HG03520 (cell line): ENCODE measurements around the gene KRT33A.
"Not testable (repeated sequence)": the region's sequence is repeated elsewhere in the genome, so short reads cannot be mapped to it uniquely, and the experiment has no call there.

Source experiments
- ATAC-seq: cut with Tn5 transposase; IDR thresholded peaks from one replicate; pipeline ENCODE4 v1.9.1; 2021; ENCODE audit warnings: mild to moderate bottlenecking, moderate library complexity; ENCODE audit not compliant: unreplicated experiment

Gene KRT33A

DNA sequence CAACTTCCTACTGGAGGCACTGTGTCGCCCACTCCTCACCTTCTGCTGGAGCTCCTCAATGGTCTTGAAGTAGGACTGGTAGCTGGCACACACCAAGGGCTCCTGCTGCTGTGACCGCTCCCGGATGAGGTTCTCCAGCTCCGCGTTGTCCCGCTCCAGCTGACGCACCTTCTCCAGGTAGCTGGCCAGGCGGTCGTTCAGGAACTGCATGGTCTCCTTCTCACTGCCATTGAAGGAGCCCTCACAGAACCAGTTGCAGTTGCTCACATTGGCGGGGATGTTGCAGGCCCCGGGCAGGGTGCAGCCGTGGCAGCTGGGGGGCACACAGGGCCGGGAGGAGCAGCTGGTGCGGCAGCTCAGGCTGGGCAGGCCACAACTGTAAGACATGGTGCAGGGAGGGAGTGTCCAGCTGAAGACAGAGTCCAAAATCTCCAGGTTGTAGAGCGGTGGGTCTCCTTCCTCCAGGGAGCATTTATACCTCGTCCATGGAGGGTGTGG is at the start of gene KRT33A:
Gene KRT33A, minus strand, starts transcription at position 448 of the 498 bp plus-strand sequence. Its CDS starts 61 bp downstream, at position 387.
- ATAC-seq: not testable (repeated sequence)

DNA sequence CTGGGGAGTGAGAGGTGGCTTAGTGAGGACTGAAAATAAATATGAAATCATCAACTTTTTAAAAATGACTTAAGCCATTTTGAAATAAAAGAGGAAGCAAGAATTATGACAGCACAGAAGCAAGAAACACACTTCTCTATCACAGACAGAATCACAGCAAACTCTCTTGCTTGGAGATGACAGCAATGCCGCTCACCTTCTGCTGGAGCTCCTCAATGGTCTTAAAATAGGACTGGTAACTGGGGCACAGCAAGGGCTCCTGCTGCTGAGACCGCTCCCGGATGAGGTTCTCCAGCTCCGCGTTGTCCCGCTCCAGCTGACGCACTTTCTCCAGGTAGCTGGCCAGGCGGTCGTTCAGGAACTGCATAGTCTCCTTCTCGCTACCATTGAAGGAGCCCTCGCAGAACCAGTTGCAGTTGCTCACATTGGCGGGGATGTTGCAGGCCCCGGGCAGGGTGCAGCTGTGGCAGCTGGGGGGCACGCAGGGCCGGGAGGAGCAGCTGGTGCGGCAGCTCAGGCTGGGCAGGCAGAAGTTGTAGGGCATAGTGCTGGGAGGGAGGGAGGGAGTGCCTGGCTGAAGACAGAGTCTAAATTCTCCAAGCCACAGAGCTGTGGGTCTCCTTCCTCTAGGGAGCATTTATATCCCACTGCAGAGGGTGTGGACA is 46.5 kb upstream of the KRT33A start, which contains the start of gene KRT31:
Gene KRT31, minus strand, starts transcription at position 613 of the 665 bp plus-strand sequence. Its CDS starts 69 bp downstream, at position 544.
- no peak for ATAC-seq

DNA sequence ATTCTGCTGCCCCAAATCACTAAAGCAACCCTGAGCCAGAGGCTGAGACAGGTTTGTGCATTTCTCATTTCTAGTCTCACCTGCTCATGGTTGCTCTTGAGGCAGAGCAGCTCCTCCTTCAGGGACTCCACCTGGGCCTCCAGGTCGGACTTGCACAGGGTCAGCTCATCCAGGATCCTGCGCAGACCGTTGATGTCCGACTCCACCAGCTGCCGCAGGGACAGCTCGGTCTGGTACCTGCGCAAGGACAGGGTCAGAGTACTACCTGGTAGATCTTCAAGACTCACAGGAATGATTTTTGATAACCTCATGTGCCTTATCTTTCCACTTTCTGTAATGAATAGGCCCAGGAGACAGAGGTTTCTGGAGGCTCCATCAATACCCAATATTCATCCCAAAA is 45.7 kb upstream of the KRT33A start:
- no peak for ATAC-seq

DNA sequence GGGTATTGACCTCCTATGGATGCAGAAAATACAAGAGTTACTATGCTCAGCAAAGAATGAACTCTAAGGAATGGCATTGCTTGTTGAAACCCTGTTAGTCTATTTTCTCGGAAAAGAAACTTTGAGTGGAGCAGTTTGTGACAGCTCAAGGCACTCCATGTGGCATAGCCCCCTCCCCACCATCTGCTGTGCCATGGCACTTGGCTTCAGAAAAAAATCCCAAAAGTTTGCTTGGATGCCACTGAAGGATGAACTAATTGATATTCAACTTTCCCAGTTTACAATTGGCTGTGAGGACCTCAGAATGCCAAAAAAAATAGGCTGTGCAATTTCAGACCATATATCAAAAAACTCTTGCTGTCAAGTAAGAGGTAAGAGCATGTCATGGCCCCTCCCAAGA is 45.0 kb upstream of the KRT33A start:
- ATAC-seq: no peak

DNA sequence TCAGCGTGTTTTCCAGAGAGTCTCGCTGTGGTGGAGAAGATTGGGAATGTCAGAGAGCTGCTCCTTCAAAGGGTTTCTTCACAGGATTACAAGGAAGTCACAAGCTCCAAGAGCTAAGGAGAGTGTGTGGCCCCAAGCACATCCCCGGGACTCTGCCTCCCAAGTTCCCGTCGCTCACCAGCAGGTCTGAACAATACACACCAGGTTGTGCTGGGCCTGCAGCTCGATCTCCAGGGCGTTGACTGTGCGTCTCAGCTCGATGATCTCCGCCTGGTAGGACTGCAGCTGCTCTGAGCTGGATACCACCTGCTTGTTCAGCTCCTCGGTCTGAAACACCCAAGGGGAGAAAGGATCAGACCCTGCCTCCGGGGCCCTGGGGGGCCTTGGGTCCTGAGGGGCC is 44.4 kb upstream of the KRT33A start:
- not testable (repeated sequence) for ATAC-seq

DNA sequence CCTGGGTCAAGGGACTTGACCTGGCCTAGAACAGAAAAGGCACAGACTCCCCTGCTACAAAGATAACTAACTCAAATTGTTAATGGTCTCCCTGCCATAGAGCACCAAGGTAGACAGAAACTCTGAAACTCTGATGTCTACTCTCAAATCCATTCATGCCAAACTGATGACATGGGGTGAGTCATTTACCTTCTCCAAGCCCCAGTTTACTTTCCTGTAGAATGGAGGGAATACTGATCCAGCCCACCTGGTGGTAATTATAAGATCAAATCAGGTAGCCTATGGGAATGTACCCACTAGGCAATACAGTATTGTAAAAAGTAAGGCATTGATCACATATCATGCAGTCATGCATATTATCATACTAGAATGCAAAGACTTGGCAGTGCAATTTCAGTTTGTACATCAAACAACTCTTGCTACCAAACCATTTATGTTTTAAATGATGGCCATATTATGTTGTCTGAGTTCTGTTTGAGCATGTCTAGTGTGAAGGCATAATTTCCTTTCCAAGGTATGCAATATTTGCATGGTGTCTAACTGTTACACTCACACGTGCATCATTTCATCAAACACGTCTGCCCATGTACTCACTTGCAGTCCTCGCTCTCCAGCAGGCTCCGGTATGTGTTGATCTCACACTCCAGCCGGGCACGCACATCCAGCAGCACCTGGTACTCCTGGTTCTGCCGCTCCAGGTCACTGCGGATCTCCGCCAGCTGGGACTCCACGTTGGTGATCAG is 43.8 kb upstream of the KRT33A start:
- no peak for ATAC-seq

DNA sequence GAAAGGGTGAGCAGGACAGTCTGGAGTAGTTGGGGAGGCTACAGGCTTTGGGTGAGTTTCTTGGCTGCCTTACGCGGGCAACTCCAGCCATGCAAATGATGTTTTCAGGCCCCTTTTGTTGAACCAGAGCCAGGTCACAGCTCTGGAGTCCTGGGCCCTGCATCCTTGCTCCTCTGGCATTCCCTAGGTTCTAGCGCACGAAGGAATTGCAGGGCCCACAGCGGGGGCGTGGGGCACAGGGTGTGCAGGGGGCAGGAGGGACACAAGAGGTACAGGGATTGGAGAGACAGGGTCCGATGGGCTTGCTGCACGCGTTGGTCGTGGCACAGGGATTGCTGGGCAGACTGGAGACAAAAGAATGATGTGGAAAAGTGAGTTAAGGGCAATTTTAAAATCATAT is 43.2 kb upstream of the KRT33A start:
- no peak for ATAC-seq

DNA sequence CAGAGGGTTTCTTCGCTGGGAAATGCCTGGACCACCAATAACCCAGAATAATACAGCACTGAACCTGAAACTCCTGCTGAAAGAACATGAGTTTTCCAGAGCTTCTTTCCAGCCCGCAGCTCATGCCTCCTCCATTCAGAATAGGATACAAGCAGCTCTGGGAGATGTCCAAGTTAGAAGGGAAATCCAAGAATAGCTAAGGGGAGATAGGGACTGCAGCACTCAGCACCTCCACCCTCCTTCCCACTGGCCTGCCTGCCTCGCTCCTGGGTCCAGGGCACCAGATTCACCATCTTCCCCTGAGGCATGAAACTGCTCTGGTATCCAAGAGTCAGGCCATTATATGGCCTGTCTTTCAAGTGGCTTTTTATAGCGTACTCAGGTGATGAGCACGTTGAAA is 42.7 kb upstream of the KRT33A start:
- ATAC-seq: no peak

DNA sequence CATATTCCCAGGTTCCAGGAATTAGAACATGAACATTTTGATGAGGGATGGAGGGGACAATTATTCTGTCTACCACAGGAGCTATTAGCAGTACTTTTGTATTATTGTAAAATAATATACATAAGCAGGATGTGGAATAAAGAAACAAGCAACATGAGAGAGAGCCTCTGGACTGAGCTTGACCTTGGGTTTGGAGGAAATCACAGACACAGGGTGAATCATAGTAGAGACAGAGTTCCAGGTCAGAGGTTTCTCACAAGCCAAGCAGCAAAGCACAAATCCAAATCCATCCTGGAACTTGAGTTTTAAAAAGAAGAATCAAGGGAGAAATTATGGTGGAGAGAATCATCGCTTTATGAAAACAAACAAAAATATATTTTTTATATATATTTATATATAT is 41.6 kb upstream of the KRT33A start:
- ATAC-seq: no peak

DNA sequence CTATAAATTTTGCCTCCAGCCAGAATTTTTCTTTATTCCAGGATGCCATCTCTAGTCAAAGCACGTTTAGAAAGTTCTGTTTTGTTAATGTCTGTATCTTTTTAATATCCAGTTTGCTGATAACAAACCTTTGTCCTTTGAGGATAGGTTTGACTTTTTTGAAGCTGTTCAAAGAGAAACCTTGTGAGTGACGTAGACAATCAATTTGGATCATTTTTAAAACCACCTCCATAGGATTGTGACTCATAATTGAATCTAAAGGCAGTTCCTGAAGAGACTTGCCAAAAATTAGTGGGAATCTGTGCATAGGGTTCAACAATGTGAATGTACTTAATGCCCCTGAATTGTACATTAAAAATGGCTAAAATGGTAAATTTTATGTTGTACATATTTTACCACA is 40.9 kb upstream of the KRT33A start:
- no peak for ATAC-seq

DNA sequence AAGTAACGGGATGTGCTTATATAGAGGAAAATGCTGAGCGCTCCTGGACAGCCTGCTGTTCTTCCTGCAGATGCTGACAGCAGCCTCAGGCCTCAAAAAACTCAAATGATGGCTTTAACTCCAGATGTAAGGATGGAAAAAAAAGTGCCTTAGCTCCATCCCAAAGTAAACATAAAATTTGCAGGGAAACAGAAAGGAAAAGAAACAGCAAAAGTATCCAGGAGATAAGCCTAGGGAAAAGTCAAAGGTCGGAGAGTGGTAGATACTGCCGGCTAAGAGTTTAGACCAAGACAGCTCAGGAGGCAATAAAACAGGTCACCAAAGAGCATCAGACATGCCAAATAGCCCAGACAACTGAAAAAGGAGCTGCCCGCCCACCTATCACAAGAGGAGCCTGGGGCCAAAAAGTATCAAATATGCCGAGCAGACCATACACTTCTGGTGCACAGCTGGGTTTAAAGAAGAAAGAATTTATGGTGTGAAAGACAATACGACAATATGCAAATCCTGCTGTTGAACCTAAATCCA is 39.8 kb upstream of the KRT33A start:
- ATAC-seq: no peak

DNA sequence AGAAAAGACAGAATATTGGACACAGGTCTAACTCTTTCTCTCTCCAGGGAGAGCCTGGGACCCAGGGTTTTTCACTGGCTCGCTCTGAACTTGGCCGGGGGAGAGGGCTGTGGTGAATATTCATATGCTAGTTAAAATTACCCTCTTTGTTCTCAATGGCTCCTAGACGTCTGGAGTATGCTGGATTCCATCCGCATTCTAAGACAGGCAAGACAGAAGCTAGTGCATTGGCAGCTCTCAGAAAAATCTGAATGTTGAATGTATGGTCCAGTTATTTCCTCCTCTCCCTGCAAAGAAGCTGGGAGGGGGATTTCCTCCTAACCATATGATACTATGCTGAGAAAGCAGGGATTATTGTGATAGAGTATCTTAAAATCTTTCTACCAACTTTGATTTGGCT is 37.0 kb upstream of the KRT33A start:
- no peak for ATAC-seq

DNA sequence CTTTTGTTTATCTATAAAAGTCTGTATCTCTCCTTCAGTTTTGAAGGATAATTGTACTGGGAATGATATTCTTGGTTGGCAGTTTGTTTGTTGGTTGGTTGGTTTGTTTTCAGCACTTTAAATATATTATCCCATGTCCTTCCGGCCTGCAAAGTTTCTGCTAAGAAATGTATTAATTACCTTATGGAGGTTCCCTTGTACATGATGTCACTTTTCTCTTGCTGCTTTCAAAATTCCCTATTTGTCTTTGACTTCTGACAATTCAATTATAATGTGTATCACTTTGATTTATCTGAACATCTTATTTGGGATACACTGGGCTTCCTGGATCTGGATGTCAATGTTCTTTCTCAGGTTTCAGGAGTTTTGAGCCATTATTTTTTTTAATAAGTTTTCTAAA is 35.6 kb upstream of the KRT33A start:
- no peak for ATAC-seq

DNA sequence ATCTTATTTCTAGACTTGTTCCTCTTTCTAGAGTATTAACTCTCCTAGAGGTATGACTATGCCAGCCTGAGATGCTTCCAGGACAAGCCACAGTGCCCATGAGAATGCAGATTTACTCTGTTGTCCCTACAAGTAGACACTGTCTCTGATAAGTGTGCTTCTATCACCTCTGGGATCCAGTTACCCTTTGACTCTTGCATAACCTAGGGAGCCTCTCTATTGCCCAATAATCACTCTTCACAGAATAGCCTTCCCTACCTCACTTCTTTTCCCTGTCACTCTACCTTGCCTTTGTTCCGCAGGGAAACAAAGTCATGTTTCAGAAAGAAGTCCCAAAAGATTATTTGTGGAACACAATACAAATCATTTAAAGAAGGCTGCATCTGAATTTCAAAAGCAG is 33.1 kb upstream of the KRT33A start:
- ATAC-seq: no peak

DNA sequence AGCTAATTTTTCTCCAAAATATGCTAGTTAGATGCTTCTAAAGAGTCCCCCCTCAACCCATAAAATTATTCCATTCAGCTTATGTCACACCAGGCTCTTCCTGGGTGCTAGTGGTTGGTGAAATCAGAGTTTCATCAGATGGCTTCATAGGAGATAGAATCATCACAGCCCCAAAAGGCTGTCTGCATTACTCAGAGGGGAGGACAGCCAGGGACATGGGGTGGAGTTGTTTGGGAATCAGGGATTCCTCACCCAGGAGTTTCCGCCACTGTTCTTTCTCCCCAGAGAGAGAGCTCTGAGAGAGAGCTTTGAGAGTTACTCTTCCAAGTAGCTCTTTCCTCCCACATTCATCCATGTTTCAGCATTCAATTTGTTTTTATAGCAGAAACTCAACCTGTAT is 31.8 kb upstream of the KRT33A start:
- ATAC-seq: no peak

DNA sequence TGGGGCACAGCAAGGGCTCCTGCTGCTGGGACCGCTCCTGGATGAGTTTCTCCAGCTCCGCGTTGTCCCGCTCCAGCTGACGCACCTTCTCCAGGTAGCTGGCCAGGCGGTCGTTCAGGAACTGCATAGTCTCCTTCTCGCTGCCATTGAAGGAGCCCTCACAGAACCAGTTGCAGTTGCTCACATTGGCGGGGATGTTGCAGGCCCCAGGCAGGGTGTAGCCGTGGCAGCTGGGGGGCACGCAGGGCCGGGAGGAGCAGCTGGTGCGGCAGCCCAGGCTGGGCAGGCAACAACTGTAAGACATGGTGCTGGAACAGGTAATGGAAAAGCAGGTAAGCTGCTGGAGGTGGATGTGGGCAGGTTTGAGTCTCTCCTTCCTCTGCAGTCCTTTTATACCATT is 31.3 kb upstream of the KRT33A start, which contains the start of gene KRT34:
Gene KRT34, minus strand, starts transcription at position 364 of the 400 bp plus-strand sequence. Its CDS starts 60 bp downstream, at position 304.
- not testable (repeated sequence) for ATAC-seq

DNA sequence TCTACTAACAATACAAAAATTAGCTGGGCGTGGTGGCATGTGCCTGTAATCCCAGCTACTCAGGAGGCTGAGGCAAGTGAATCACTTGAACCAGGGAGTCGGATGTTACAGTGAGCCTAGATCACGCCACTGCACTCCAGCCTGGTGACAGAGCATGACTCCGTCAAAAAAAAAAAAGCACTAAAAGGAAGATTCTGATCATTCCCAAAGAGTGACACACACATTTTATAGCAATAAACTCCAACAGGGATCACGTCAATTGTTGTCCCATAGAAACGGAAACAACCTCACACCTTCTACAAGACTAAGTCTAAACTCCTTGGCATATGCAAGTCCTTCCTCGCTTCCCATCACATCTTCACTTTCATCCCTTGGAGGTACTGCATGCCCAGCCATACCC is 29.5 kb upstream of the KRT33A start:
- not testable (repeated sequence) for ATAC-seq

DNA sequence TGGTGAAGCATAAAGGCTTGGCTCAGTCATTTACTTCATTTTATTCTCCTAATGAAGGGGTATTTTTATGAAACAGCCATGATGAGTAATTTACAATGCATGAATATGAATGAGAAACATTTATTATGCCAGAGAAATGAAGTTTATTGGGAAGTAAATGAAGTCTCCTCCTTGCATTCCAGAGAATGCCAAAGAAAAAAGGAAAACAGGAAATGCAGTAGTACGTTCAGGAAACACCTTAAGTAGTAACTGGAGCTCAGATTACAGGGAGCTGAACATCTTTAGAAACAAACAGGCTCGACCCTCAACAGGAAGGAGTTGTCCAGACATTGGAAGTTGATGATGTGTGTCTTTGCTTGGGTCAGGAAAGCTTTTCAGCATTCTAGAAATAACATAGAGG is 26.9 kb upstream of the KRT33A start:
- ATAC-seq: no peak

DNA sequence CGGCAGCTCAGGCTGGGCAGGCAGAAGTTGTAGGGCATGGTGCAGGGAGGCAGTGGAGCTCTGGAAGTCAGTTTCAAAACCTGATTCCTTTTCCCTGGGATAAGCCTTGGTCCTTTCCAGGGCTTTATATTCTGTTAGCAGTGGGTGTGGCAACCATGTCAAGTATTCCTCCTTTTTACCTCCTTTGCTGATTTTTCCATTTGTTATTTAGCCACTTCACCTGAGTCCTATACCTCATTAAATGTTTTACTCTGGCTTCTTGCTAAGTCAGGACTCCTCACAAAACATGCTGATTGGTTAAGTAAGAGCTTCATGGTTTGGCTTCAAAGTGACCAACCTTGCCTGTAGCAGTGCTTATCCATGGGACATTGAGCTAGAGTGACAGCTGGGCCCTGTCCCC is 19.1 kb upstream of the KRT33A start, which contains the start of gene KRT33B:
Gene KRT33B, minus strand, starts transcription at position 101 of the 400 bp plus-strand sequence. Its CDS starts 63 bp downstream, at position 38.
- no peak for ATAC-seq

DNA sequence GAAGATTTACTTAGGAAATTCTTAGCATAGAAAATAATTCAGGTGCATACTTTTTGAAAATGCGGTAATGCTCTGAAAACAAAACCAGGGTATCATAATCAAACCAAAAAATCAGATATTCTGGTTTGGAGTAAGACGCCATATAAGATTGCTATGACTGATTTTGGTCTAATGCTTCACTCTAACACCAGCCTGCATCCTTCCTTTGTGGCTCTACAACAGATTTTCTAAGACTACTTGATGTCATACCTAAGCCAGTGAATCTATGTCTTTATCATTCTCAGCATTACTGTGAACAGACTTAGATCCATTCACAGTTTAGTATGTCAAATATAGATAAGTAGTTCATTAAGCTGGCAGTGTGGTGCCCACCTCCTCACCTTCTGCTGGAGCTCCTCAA is 18.4 kb upstream of the KRT33A start:
- no peak for ATAC-seq

DNA sequence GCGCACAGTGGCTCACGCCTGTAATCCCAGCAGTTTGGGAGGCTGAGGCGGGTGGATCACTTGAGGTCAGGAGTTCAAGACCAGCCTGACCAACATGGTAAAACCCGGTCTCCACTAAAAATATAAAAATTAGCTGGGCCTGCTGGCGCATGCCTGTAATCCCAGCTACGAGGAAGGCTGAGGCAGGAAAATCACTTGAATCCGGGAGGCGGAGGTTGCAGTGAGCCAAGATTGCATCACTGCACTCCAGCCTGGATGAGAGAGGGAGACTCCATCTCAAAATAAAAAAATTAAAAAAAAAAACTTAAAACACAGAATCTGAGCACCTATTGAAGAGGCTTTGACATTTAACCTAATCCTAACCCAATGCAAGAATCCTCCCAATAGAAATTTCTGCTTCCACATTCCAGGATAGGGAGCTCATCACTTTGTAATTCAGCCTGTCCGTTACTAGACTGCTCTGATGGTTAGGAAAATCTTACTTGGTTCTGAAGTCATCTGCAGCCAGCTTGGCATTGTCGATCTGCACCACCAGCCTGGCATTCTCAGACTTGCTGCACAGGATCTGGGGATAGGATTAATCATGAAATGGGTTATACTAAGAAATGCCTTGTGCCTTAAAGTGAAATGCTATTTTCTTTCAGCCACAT is 16.9 kb upstream of the KRT33A start:
- ATAC-seq: no peak
